Measurements from ENCODE around the gene NDUFA13. TPM values are rescaled to one million over a fixed set of nuclear protein-coding genes. Genes with fewer than 3 reads are reported as not detected.

The NDUFA13 gene
- total RNA-seq, 1 donor from 2014 or later = 394 TPM

DNA sequence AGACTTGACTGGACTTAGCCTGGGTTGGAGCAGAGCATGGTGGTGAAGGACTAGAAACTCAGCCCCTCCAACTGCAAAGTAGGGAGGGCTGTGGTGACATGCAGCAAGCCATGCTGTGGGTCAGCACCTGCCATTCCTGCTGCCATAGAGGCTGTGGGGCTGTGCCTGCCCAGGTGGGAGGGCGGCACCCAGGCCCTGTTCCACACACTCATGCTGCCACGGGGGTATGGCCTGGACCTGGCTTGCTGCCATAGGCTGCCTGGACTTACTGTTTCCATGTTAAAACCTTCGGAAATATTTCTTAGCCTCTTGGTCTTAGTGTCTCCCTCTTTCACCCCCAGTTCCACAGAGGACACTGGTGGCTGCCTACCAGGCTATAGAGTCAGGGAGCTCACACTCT lies 51.4 kb downstream of the NDUFA13 start:
- no peak overlapping the region for H3K4me3 Mint-ChIP-seq (ENCODE audit: unreplicated experiment)
- TF ChIP-seq, protein P1, sequence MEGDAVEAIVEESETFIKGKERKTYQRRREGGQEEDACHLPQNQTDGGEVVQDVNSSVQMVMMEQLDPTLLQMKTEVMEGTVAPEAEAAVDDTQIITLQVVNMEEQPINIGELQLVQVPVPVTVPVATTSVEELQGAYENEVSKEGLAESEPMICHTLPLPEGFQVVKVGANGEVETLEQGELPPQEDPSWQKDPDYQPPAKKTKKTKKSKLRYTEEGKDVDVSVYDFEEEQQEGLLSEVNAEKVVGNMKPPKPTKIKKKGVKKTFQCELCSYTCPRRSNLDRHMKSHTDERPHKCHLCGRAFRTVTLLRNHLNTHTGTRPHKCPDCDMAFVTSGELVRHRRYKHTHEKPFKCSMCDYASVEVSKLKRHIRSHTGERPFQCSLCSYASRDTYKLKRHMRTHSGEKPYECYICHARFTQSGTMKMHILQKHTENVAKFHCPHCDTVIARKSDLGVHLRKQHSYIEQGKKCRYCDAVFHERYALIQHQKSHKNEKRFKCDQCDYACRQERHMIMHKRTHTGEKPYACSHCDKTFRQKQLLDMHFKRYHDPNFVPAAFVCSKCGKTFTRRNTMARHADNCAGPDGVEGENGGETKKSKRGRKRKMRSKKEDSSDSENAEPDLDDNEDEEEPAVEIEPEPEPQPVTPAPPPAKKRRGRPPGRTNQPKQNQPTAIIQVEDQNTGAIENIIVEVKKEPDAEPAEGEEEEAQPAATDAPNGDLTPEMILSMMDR (IDR thresholded peaks at IDR 0.05; ENCODE audit: partially characterized antibody, unreplicated experiment) = no peak
- peaks cover 9% of the 10 kb centered on the region for H3K9me3 Mint-ChIP-seq (ENCODE audit: unreplicated experiment)
- H3K4me1 Mint-ChIP-seq (ENCODE audit: low read depth, unreplicated experiment) = peaks cover 5% of the 10 kb centered on the region
- H3K36me3 Mint-ChIP-seq (ENCODE audit: unreplicated experiment) = peaks cover 24% of the 10 kb centered on the region
- no peak overlapping the region for H3K27ac Mint-ChIP-seq (ENCODE audit: unreplicated experiment)
- H3K27me3 Mint-ChIP-seq (ENCODE audit: unreplicated experiment) = peaks cover 10% of the 10 kb centered on the region
- no peak for DNase-seq

DNA sequence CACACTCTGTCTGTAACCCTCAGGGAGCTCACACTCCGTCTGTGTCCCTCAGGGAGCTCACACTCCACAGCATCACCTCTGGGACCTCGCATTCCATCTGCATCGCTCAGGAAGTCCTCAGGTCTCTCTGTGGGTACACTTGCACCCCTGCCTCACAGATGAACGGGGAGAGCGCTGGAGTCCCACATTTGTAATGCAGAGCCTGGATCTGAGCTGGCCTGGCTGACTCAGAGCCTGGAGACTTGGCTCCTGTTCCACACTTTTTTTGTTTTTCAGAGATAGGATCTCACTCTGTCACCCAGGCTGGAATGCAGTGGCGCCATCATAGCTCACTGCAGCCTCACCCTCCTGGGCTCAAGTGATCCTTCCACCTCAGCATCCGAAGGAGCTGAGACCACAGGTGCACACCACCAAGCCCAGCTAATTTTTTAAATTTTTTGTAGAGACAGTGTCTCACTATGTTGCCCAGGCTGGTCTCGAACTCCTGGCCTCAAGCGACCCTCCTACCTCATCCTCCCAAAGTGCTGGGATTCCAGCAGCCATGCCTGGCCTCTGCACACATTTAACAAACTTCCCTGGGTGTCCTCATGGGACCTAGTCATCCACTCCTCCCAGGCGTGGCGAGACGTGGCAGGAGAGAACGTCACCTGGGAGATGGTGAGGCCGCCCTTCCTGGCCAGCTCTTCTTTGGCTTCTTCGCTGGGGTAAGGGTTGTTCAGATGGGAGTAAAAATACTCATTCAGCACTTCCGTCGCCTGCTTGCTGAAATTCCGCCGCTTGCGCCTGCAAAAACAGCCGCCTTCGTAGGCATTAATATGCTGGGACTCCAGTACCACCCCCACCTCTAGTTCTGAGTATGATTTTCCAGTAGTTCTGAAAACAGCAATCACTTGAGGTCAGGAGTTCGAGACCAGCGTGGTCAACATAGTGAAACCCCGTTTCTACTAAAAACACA lies 53.1 kb downstream of the NDUFA13 start:
- H3K27ac Mint-ChIP-seq (ENCODE audit: unreplicated experiment) = no peak overlapping the region
- TF ChIP-seq, protein P1 (IDR thresholded peaks at IDR 0.05; ENCODE audit: partially characterized antibody, unreplicated experiment) = no peak
- H3K4me1 Mint-ChIP-seq (ENCODE audit: low read depth, unreplicated experiment) = peaks cover 5% of the 10 kb centered on the region
- H3K9me3 Mint-ChIP-seq (ENCODE audit: unreplicated experiment) = peaks cover 9% of the 10 kb centered on the region
- DNase-seq = no peak
- H3K4me3 Mint-ChIP-seq (ENCODE audit: unreplicated experiment) = no peak overlapping the region
- peaks cover 7% of the 10 kb centered on the region for H3K27me3 Mint-ChIP-seq (ENCODE audit: unreplicated experiment)
- peaks cover 24% of the 10 kb centered on the region for H3K36me3 Mint-ChIP-seq (ENCODE audit: unreplicated experiment)

DNA sequence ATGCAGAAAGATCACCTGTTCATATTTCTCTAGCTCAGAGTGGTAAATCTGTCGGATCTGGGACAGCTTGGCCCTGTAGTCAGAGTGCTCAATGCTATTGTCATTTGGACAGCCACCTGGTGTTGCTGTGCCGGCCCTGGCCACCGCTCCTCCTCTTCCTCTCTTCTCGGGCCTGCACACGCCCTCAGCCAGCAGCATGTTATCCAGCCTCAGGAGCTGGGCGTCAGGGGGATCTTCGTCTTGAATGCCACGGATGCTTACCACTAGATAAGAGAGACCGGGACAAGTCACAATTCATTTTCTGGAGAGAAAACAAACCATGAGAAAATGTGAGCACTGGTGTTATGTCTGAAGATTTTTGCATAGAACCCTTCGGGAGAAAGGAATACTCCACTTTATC lies 54.5 kb downstream of the NDUFA13 start:
- Mint-ChIP-seq H3K9me3 (ENCODE audit: unreplicated experiment) (peaks cover 10% of the 10 kb centered on the region), H3K27me3 (ENCODE audit: unreplicated experiment) (peaks cover 7% of the 10 kb centered on the region), H3K4me1 (ENCODE audit: low read depth, unreplicated experiment) (peaks cover 13% of the 10 kb centered on the region), H3K36me3 (ENCODE audit: unreplicated experiment) (peaks cover 13% of the 10 kb centered on the region), H3K4me3 (ENCODE audit: unreplicated experiment) (no peak overlapping the region), H3K27ac (ENCODE audit: unreplicated experiment) (peak overlapping the region; percentile 70)
- TF ChIP-seq, protein P1 (IDR thresholded peaks at IDR 0.05; ENCODE audit: partially characterized antibody, unreplicated experiment) = no peak
- no peak for DNase-seq

DNA sequence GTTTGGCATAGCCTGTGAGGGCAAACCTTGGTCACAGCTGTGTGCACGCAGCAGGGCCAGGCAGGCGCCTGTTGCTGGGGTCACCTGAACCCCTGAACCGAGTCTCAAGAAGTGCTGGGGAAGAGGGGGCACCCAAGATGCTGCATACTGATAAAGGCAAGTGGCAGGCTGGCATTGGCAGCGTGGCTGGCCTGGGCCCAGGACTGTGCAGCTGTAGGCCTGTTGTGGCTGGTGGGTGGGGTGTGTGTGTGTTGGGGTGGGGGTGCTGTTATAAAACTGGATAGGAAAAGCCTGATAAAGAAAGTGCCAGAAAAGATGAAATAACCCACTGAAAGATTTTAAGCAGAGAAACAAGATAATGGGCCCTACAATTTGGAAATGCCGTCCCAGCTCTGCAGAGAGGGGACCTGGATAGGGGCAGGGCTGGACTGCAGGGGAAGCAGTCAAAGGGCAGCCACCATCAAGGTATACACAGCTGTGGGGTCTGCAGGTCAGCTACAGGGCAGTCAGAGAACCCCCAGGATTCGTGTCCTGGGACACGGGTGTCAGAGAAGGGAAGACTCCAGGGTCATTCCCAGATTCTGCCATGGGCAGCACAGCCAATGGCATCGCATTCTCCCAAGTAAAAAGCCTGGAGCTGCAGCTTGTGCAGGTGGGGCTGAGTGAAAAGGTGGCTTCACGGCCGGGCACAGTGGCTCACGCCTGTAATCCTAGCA lies 55.2 kb downstream of the NDUFA13 start:
- no peak for DNase-seq
- H3K4me3 Mint-ChIP-seq (ENCODE audit: unreplicated experiment) = no peak overlapping the region
- no peak overlapping the region for H3K27ac Mint-ChIP-seq (ENCODE audit: unreplicated experiment)
- peaks cover 13% of the 10 kb centered on the region for H3K36me3 Mint-ChIP-seq (ENCODE audit: unreplicated experiment)
- peaks cover 14% of the 10 kb centered on the region for H3K4me1 Mint-ChIP-seq (ENCODE audit: low read depth, unreplicated experiment)
- TF ChIP-seq, protein P1 (IDR thresholded peaks at IDR 0.05; ENCODE audit: partially characterized antibody, unreplicated experiment) = no peak
- H3K27me3 Mint-ChIP-seq (ENCODE audit: unreplicated experiment) = peaks cover 7% of the 10 kb centered on the region
- H3K9me3 Mint-ChIP-seq (ENCODE audit: unreplicated experiment) = peaks cover 13% of the 10 kb centered on the region

Data from glutamatergic neuron (in vitro differentiated cells).